ENCODE measurements around the gene GIPC2. TPM values are rescaled to one million over a fixed set of nuclear protein-coding genes. Genes with fewer than 3 reads are reported as not detected.
"Not testable (repeated sequence)": the region's sequence is repeated elsewhere in the genome, so short reads cannot be mapped to it uniquely, and the experiment has no call there.

The GIPC2 gene
- polyA plus RNA-seq, 2 of the 4 experiments (the other 2 are of a cell fraction), result 0.06 TPM; not detected in 1

DNA sequence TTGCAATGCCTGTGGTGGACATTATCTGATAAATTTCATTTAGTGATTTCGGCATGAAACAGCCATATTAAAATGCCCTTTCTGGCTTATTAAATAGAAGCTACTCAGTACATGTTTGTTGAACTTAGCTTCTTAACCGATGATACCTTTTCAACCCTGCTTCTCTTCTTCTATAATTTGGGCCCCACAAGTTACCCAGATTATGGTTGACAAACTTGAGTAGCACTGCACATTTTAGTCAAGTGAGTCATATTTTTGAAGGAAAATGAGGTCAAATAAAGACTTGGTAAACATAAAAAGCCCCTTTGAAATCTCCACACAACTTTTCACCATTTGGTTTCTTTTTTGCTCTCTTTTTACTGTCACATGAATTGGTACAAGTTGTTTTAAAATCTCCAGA lies 33.8 kb downstream of the GIPC2 start:
- no peak for DNase-seq (ENCODE audit: low read depth in 1 of 2, low spot score in 1 of 2)
- TF ChIP-seq NPAS2 (CRISPR knock-in tag; IDR thresholded peaks at IDR 0.05; ENCODE audit: borderline replicate concordance) (no peak), JUN (IDR thresholded peaks at IDR 0.05) (no peak), HOXA7 (CRISPR knock-in tag; IDR thresholded peaks at IDR 0.05) (no peak), ZFP36 (IDR thresholded peaks at IDR 0.05; ENCODE audit: borderline replicate concordance, partially characterized antibody) (no peak), GATA3 (IDR thresholded peaks at IDR 0.05; ENCODE audit: borderline replicate concordance) (no peak), SMC3 (IDR thresholded peaks at IDR 0.05) (no peak), TP53 (CRISPR knock-in tag; IDR thresholded peaks at IDR 0.05) (no peak), ZC3H11A (IDR thresholded peaks at IDR 0.05) (no peak), NR3C1 (IDR thresholded peaks at IDR 0.05) (no peak), CBX8 (IDR thresholded peaks at IDR 0.05) (no peak), PHF8 (IDR thresholded peaks at IDR 0.05; ENCODE audit: borderline replicate concordance, low read depth) (no peak), FOSB (CRISPR knock-in tag; IDR thresholded peaks at IDR 0.05) (no peak), EP300 (IDR thresholded peaks at IDR 0.05) (no peak)
- TF ChIP-seq, protein P1, sequence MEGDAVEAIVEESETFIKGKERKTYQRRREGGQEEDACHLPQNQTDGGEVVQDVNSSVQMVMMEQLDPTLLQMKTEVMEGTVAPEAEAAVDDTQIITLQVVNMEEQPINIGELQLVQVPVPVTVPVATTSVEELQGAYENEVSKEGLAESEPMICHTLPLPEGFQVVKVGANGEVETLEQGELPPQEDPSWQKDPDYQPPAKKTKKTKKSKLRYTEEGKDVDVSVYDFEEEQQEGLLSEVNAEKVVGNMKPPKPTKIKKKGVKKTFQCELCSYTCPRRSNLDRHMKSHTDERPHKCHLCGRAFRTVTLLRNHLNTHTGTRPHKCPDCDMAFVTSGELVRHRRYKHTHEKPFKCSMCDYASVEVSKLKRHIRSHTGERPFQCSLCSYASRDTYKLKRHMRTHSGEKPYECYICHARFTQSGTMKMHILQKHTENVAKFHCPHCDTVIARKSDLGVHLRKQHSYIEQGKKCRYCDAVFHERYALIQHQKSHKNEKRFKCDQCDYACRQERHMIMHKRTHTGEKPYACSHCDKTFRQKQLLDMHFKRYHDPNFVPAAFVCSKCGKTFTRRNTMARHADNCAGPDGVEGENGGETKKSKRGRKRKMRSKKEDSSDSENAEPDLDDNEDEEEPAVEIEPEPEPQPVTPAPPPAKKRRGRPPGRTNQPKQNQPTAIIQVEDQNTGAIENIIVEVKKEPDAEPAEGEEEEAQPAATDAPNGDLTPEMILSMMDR (IDR thresholded peaks at IDR 0.05), result no peak
- no peak for ATAC-seq
- Histone ChIP-seq H3K9me3 (no peaks in the 10 kb centered on the region), H3K4me3 (no peak overlapping the region), H3K4me2 (no peak overlapping the region; the same call in 2 of the 3 replicates), H3K4me1 (peaks cover 12% of the 10 kb centered on the region; the same call in 2 of the 3 replicates), H3K27ac (peak overlapping the region in 1 of 2 experiments; percentile 47; a peak in 2 of 6 replicates)
- ChIA-PET POLR2A (no interaction called here), CTCF (interaction anchor here (0.7 to 2.5 kb wide), 3 partner anchors 9 to 35 kb away, joined by 3 to 6 read pairs (median 5); no protein-coding TSS in a partner anchor)
- 67% methylated on average over 2 of the region's 2 CpGs for WGBS (ENCODE audit: missing lambda C conversion rate)
- no peak for FAIRE-seq

DNA sequence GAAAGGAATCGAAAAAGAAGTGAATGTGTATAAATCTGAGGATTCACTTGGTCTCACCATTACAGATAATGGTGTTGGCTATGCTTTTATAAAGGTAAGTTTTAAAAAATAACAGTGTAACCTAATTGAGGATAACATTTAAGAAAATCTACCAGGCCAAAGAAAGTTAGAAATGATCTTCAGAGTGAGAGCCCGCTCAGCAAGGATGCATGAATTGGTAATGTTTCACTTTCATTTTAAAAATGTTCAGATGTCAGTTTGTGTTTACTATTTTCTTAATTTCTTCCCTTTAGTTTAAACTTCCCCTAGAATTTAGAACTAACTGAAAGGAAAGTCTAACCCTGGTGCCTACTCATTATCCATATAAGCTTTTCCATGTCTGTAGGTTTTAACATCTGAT lies 35.0 kb downstream of the GIPC2 start:
- Histone ChIP-seq H3K9me3 (no peaks in the 10 kb centered on the region), H3K4me2 (peak overlapping the region; percentile 49), H3K4me3 (no peak overlapping the region), H3K27ac (no peak overlapping the region; a peak in 1 of 6 replicates), H3K4me1 (peaks cover 12% of the 10 kb centered on the region; the same call in 2 of the 3 replicates)
- FAIRE-seq (no peak), ATAC-seq (no peak), DNase-seq (ENCODE audit: low read depth in 1 of 2, low spot score in 1 of 2) (no peak)
- 59% methylated on average over 2 of the region's 2 CpGs for WGBS (ENCODE audit: missing lambda C conversion rate)
- ChIA-PET CTCF (no interaction called here), POLR2A (no interaction called here)
- TF ChIP-seq HOXB5 (CRISPR knock-in tag; IDR thresholded peaks at IDR 0.05), result no peak
- no peak for TF ChIP-seq CBX2 (IDR thresholded peaks at IDR 0.05; ENCODE audit: borderline replicate concordance, low read depth)
- TF ChIP-seq BHLHE40 (IDR thresholded peaks at IDR 0.05; ENCODE audit: low read depth, low read length), result no peak
- TF ChIP-seq RAD21 (conservative IDR thresholded peaks at IDR 0.05 in 1 of 2, IDR thresholded peaks at IDR 0.05 in 1 of 2), result no peak
- no peak for TF ChIP-seq HEYL (CRISPR knock-in tag; IDR thresholded peaks at IDR 0.05)
- no peak for TF ChIP-seq TP53 (CRISPR knock-in tag; IDR thresholded peaks at IDR 0.05)
- TF ChIP-seq HOXA7 (CRISPR knock-in tag; IDR thresholded peaks at IDR 0.05), result no peak
- no peak for TF ChIP-seq JUN (IDR thresholded peaks at IDR 0.05)
- TF ChIP-seq RCOR1 (IDR thresholded peaks at IDR 0.05; ENCODE audit: low read depth, low read length), result no peak
- TF ChIP-seq SMC3 (IDR thresholded peaks at IDR 0.05), result no peak
- no peak for TF ChIP-seq MAFK (IDR thresholded peaks at IDR 0.05; ENCODE audit: partially characterized antibody)

DNA sequence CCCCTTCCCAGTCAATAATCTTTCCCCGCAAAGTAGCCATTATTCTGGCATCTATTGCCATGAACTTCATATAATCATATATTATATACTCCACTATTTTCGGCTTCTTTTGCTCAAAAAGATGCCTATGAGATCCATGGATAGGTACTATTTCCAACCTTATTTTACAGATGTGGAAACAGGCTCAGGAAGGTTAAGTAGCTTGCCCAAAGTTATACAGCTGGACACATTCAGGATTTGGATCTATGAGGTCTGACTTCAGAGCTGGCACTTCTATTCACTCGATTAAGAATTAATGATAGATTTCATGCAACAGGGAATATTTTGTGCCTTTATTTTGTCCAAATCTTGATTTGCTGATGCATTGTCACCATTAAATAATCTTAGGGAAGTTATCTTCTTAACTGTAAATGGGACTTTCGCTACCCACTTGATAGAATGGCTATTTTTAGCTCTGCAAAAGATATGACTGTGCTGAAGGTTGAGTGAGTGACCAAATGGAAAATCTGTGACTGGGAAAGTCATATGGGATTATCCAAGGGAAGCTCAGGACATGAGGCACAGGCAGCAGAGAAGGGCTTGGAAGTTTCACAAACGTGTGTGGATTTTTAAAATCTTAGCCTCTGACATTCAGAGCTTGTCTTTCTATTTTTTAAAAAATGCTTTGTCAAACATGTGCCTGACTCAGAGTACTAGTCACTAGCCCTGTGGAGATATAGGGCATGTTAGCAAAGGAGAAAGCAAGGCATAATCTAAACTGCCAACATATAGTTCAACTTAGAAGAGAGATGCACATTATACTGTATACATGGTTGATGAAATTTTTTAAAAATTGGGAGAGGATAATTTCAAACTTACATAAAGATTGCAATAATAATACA lies 36.5 kb downstream of the GIPC2 start:
- DNase-seq (ENCODE audit: low read depth in 1 of 2, low spot score in 1 of 2) (no peak), ATAC-seq (no peak), FAIRE-seq (no peak)
- H3K4me1 ChIP-seq, result peaks cover 12% of the 10 kb centered on the region; the same call in 2 of the 3 replicates
- 71% methylated on average over 5 of the region's 5 CpGs for WGBS (ENCODE audit: missing lambda C conversion rate)
- ChIA-PET POLR2A (interaction anchor here (1.4 kb wide), 1 partner anchor 78 kb away, joined by 3 read pairs; the partner anchor contains the start of gene DNAJB4), CTCF (interaction anchor here (1.2 kb wide), 1 partner anchor 211 kb away, joined by 5 read pairs; no protein-coding TSS in a partner anchor)
- TF ChIP-seq, protein P2, sequence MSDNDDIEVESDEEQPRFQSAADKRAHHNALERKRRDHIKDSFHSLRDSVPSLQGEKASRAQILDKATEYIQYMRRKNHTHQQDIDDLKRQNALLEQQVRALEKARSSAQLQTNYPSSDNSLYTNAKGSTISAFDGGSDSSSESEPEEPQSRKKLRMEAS (IDR thresholded peaks at IDR 0.05), result no peak
- no peak for TF ChIP-seq CBX8 (IDR thresholded peaks at IDR 0.05)
- no peak for TF ChIP-seq BHLHE40 (IDR thresholded peaks at IDR 0.05; ENCODE audit: low read depth, low read length)
- TF ChIP-seq ZNF302 (CRISPR knock-in tag; IDR thresholded peaks at IDR 0.05), result no peak
- TF ChIP-seq MAFK (IDR thresholded peaks at IDR 0.05; ENCODE audit: partially characterized antibody), result no peak
- TF ChIP-seq MYC (IDR thresholded peaks at IDR 0.05; ENCODE audit: borderline replicate concordance, low read length), result no peak
- no peak for TF ChIP-seq NR3C1 (IDR thresholded peaks at IDR 0.05)
- no peak overlapping the region for H3K4me2 ChIP-seq
- no peaks in the 10 kb centered on the region for H3K9me3 ChIP-seq
- no peak overlapping the region for H3K4me3 ChIP-seq
- H3K27ac ChIP-seq, result no peak overlapping the region

DNA sequence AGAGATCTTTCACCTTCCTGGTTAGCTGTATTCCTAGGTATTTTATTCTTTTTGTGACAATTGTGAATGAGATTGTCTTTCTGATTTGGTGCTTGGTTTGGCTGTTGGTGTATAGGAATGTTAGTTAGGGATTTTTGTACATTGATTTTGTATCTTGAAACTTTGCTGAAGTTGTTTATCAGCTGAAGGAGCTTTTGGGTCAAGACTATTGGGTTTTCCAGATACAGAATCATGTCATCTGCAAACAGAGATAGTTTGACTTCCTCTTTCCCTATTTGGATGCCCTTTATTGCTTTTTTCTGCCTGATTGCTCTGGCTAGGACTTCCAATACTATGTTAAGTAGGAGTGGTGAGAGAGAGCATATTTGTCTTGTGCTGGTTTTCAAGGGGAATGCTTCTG lies 38.9 kb downstream of the GIPC2 start:
- DNase-seq (ENCODE audit: low read depth in 1 of 2, low spot score in 1 of 2); CTCF ChIA-PET; H3K4me1 ChIP-seq; H3K4me2 ChIP-seq; ATAC-seq; FAIRE-seq; H3K4me3 ChIP-seq; H3K27ac ChIP-seq; H3K9me3 ChIP-seq: not testable (repeated sequence)
- POLR2A ChIA-PET, result interaction anchor here (0.7 kb wide), 1 partner anchor 9 kb away, joined by 4 read pairs; no protein-coding TSS in a partner anchor
